Measurements from ENCODE around the gene TM2D3. TPM values are rescaled to one million over a fixed set of nuclear protein-coding genes. Genes with fewer than 3 reads are reported as not detected.

Gene TM2D3
- total RNA-seq, 1 experiment from 2014 or later = 34.9 TPM

DNA sequence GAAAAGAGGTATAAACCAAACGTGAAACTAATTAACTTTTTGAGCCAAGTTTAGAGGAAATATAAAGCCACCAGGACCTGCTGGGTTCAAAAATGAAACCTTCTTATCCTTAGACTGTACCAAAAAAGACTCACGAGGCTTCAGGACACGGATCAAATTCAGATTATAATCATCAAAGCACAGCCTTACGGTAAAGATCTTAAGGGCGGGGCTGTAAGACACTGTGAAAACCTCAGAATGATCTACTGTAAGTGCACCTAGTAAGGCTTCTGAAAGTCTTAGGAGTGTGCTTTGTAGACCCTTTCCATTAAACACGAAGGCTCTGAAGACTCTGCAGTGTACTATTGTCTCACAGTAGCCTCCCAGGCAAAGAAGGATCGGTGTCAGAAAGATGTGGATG, 45.3 kb upstream of the TM2D3 start:
- Histone ChIP-seq H3K9ac (ENCODE audit: extremely low read depth, insufficient read length, low read length) (no peak overlapping the region), H3K23me2 (ENCODE audit: insufficient read length, low read depth, low read length, poor library complexity, severe bottlenecking) (no peaks in the 10 kb centered on the region), H2BK12ac (ENCODE audit: insufficient read length, low read depth, low read length) (no peak overlapping the region), H4K20me1 (ENCODE audit: control insufficient read depth, insufficient read depth, insufficient read length) (no peaks in the 10 kb centered on the region), H3K79me2 (ENCODE audit: insufficient read depth, low read length) (no peaks in the 10 kb centered on the region), H3K23ac (ENCODE audit: insufficient read length, low read depth, low read length) (no peak overlapping the region), H3K79me1 (ENCODE audit: insufficient read depth, low read depth, low read length, poor library complexity, severe bottlenecking) (no peaks in the 10 kb centered on the region), H3K9me3 (ENCODE audit: control insufficient read depth, low read depth, low read length) (no peaks in the 10 kb centered on the region), H2BK5ac (ENCODE audit: insufficient read length, low read length) (no peak overlapping the region), H3K4ac (ENCODE audit: low read depth, low read length) (no peak overlapping the region), H2BK15ac (ENCODE audit: low read depth, low read length) (no peak overlapping the region), H3K14ac (ENCODE audit: insufficient read depth, low read length) (no peak overlapping the region), H3K56ac (ENCODE audit: insufficient read length, low read depth, low read length) (no peak overlapping the region), H3T11ph (ENCODE audit: low read length) (no peak overlapping the region), H2BK120ac (ENCODE audit: low read depth, low read length, poor library complexity, severe bottlenecking) (no peak overlapping the region), H4K8ac (replicated peaks; ENCODE audit: insufficient read length, low read depth, low read length) (no peak overlapping the region), H2AFZ (ENCODE audit: low read length) (no peak overlapping the region), H2BK20ac (ENCODE audit: low read depth, low read length, poor library complexity, severe bottlenecking) (no peak overlapping the region), H3K27me3 (ENCODE audit: insufficient read depth, low read length) (no peaks in the 10 kb centered on the region), H3K4me2 (ENCODE audit: insufficient read depth, insufficient read length, low read length) (no peak overlapping the region), H4K5ac (ENCODE audit: insufficient read length, low read depth, low read length) (no peak overlapping the region), H4K91ac (ENCODE audit: insufficient read length, low read depth, low read length) (no peak overlapping the region), H3K4me1 (ENCODE audit: insufficient read depth, low read length) (no peaks in the 10 kb centered on the region), H3K27ac (ENCODE audit: insufficient read length, low read depth, low read length) (no peak overlapping the region), H2AK5ac (ENCODE audit: insufficient read length, low read length) (no peak overlapping the region), H3K18ac (ENCODE audit: insufficient read length, low read depth, low read length) (no peak overlapping the region)
- H3K36me3 Mint-ChIP-seq (ENCODE audit: insufficient read depth in 1 of 3, low read depth in 3 of 3) = peaks cover 25 to 70% (median 58%) of the 10 kb centered on the region in 3 experiments
- peaks cover 9 to 10% of the 10 kb centered on the region in 2 experiments for H3K4me1 Mint-ChIP-seq
- no peak for DNase-seq
- H3K9me3 Mint-ChIP-seq = no peaks in the 10 kb centered on the region
- no peak overlapping the region for H3K27ac Mint-ChIP-seq
- no peaks in the 10 kb centered on the region for H3K27me3 Mint-ChIP-seq (ENCODE audit: low read depth)
- no peak overlapping the region for H3K4me3 Mint-ChIP-seq
- no CpG with 5 or more reads among the region's 7 CpGs for WGBS (ENCODE audit: extremely low coverage, insufficient read length, low lambda C conversion rate)
- TF ChIP-seq, protein P1, sequence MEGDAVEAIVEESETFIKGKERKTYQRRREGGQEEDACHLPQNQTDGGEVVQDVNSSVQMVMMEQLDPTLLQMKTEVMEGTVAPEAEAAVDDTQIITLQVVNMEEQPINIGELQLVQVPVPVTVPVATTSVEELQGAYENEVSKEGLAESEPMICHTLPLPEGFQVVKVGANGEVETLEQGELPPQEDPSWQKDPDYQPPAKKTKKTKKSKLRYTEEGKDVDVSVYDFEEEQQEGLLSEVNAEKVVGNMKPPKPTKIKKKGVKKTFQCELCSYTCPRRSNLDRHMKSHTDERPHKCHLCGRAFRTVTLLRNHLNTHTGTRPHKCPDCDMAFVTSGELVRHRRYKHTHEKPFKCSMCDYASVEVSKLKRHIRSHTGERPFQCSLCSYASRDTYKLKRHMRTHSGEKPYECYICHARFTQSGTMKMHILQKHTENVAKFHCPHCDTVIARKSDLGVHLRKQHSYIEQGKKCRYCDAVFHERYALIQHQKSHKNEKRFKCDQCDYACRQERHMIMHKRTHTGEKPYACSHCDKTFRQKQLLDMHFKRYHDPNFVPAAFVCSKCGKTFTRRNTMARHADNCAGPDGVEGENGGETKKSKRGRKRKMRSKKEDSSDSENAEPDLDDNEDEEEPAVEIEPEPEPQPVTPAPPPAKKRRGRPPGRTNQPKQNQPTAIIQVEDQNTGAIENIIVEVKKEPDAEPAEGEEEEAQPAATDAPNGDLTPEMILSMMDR (conservative IDR thresholded peaks at IDR 0.05) = no peak

Data from H9 (cell line).